Embryonic facial prominence (tissue), 1 donor: ENCODE results near the gene TAGLN.
"Not testable (repeated sequence)": the region's sequence is repeated elsewhere in the genome, so short reads cannot be mapped to it uniquely, and the experiment has no call there.

Experiments used
- DNase-seq: peaks from one replicate; pipeline ENCODE4 v3.0.0-alpha.2; 2016; ENCODE audit errors: extremely low spot score

TAGLN gene

GRCh38 chr11:117195761-117196160, 3.4 kb upstream of the TAGLN start:
- no peak for DNase-seq

DNA sequence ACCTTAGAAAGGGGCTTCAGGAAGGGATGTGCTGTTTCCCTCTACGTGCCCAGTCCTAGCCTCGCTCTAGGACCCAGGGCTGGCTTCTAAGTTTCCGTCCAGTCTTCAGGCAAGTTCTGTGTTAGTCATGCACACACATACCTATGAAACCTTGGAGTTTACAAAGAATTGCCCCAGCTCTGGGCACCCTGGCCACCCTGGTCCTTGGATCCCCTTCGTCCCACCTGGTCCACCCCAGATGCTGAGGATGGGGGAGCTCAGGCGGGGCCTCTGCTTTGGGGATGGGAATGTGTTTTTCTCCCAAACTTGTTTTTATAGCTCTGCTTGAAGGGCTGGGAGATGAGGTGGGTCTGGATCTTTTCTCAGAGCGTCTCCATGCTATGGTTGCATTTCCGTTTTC, 2.2 kb upstream of the TAGLN start:
- no peak for DNase-seq

DNA sequence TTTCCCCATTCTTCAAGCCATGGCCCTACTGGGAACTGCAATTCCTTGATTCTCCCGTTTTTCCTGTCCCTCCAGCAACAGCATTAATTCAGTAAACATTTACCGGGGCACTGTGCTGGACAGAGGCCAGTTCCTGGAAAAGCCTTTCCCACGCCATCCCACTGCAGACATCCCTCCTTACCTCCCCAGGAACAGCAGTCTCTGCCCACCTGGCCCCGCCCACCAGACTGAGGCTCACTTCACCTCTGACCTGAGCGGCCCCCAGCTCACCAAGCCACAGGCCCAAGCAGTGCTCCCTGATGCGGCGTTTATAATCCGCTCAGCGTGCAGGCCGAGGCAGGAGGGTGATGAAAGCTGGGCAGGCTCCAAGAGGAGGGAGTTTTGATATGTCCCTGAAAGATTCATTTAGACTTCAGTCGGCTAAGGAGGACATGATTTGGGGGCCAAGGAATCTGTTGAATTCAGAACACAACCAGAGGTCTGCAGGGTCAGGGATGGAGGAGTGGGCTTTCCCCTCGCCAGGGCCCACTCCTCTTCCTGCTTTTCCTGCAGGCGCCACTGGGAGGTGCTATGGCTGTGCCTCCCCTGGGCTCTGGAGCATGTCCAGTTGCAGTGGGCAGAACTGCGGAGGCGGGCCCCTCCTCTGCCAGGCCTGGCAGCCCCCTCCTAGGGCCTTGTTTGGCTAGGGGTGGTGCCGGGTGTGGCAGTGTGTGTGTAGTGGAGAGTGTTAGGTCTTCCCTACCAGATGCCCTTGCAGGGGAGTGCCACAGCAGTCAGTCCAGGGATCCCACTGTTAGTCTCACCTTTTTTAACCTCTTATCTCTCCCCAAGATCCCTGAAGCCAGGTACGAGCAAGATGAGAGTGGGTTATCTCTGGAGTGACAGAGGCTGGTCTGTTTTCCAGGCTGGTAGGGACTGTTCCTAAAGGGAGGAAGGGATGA, 1.4 kb upstream of the TAGLN start:
- no peak for DNase-seq

GRCh38 chr11:117198613-117199012, 557 bp upstream of the TAGLN start:
- no peak for DNase-seq

- no peak for DNase-seq
Observed at GRCh38 chr11:117199916-117200812, 994 bp downstream of the TAGLN start.

- DNase-seq, result no peak
Observed at GRCh38 chr11:117200813-117201657, 1.9 kb downstream of the TAGLN start.

DNA sequence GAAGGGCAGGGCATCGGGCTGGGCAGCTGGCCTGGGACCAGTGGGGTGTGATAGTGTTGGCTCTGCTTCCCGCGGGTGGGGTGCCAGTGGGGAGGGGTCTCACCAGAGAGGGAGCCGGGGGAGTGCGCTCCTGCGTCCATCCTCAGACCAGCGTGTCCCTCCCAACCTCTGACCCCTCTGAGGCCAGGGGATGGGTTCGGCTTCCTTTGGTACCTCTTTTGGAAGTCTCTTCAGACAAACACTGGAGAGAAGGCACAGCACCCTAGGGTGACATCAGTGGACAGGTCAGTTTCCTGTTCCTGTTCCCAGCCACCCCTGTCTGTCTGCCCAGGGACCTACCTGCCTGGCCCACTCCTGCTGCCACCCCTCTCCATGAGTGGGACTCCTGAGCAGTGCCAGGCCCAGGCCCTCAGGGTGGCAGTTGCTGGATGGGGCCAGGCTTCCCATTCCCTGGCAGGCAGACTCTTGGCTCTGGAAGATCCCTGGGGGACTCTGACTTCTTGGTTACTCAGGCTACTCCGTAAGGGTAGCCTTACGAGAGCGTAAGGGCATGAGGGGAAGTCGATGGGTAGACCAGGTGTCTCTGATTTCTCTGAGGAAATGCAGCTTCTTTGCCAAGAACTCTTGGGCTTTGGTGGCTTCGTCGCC, 2.6 kb downstream of the TAGLN start:
- DNase-seq, result no peak

DNA sequence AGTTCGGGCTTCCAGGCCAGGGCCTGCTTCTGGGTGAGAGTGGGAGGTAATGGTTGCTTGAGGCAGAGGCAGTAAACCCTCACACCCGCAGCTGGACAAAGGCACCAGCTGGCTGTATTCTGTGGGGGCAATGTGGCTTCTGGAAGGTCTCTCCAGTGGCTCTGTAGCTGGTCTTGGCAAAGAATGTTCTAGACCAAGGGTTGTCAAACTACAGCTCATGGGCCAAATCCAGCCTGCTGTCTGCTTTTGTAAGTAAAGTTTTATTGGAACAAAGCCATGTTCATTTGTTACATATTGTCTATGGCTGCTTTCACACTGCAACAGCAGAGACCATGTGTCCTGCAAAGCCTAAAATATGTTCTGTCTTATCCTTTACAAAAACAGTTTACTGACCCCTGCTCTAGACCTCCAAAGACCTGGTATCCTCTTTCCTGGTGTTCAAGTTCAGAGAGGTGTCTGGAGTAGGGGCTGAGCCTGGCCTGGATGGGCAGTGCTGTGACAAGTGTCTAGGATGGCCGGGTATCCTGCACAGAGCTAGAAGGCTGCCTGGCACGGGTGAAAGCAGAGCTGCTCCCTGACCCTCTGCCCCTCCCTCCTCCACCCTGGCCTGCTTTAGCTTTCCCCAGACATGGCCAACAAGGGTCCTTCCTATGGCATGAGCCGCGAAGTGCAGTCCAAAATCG, 3.4 kb downstream of the TAGLN start:
- DNase-seq, result no peak

GRCh38 chr11:117203069-117203407, 3.9 kb downstream of the TAGLN start:
- no peak for DNase-seq

DNA sequence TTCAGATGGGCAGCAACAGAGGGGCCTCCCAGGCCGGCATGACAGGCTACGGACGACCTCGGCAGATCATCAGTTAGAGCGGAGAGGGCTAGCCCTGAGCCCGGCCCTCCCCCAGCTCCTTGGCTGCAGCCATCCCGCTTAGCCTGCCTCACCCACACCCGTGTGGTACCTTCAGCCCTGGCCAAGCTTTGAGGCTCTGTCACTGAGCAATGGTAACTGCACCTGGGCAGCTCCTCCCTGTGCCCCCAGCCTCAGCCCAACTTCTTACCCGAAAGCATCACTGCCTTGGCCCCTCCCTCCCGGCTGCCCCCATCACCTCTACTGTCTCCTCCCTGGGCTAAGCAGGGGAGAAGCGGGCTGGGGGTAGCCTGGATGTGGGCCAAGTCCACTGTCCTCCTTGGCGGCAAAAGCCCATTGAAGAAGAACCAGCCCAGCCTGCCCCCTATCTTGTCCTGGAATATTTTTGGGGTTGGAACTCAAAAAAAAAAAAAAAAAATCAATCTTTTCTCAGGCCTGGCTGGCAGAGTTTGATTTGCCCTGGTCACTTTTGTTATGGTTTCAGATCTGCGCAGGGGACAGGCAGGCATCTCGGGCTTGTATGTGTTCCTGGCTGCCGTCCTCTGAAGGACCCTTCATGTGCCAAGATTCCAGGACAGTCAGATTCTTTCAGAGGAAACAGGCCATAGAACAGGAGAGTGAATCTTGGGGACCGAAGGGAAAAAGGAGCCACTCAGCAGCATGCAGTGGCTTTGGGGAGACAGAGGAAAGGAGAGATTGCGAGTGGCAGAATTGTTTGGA, 5.3 kb downstream of the TAGLN start:
- DNase-seq, result no peak

GRCh38 chr11:117205211-117205818, 6.1 kb downstream of the TAGLN start:
- DNase-seq, result no peak

DNA sequence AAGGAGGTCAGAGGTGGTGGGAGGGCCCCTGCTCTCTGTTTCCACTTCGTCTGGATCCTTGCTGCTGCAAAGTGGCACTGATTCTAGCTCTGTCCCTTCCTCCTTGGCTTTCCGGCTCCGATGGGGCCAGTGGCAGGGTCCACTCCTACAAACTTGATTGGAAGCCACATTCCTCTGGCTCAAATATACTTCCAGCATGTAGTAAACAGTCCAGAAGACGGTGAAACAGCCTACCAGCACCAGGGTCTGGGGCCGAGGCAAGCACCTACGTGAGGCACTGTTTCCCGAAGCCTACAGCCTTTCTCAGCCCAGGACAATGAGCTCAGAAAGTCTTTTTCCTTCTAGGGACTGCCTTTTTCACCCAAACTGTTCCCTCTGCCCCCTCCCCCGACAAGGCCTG, 6.9 kb downstream of the TAGLN start:
- DNase-seq, result not testable (repeated sequence)

DNA sequence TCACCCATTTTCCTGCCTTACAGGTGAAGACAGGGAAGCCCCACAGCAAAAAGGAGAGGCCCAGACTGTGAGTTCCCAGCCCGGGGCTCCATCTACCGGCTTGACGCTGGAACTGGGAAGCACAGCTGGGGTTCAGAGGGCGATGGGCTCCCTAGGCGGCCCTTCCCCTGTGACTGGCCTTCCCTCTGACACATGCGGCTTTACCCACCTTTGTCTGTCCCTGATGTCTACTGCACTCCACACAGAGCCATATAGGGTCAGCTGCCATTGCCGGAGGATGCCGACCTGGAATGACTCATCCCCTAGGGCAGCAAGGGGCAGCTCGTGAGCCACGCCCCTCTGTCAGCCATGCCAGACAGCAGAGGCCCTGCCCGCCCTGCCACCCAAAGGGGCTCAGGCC, 7.7 kb downstream of the TAGLN start:
- DNase-seq, result not testable (repeated sequence)

GRCh38 chr11:117207481-117207880, 8.3 kb downstream of the TAGLN start:
- DNase-seq, result not testable (repeated sequence)

- not testable (repeated sequence) for DNase-seq
Observed at GRCh38 chr11:117208710-117209109, 9.5 kb downstream of the TAGLN start.

GRCh38 chr11:117209351-117210125, 10.4 kb downstream of the TAGLN start:
- not testable (repeated sequence) for DNase-seq

- DNase-seq, result no peak
Observed at GRCh38 chr11:117210620-117211019, 11.4 kb downstream of the TAGLN start.

DNA sequence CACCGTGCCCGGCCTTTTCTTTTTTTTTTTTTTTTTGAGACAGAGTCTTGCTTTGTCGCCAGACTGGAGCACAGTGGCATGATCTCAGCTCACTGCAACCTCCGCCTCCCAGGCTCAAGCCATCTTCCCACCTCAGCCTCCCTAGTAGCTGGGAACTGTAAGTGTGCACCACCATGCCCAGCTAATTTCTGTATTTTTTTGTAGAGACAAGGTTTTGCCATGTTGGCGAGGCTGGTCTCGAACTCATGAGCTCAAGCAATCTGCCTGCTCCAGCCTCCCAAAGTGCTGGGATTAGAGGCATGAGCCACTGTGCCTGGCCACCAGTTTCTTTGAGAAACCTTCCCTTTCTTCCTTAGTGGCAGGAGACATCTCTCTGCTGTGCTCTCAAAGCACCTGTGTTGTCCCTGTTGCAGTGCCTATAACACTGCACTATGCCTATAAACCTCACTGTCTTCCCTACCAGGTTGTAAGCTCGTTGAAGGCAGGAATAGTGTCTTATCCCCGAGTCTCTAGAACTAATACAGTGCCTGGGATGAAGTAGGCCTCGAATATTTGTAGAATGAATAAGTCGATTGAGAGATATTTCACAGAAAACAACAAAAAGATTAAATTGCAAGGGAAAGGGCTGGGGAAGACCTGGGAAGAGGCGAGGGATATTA, 13.7 kb downstream of the TAGLN start:
- DNase-seq, result no peak
